ENCODE measurements around the gene SEC14L5.

DNA sequence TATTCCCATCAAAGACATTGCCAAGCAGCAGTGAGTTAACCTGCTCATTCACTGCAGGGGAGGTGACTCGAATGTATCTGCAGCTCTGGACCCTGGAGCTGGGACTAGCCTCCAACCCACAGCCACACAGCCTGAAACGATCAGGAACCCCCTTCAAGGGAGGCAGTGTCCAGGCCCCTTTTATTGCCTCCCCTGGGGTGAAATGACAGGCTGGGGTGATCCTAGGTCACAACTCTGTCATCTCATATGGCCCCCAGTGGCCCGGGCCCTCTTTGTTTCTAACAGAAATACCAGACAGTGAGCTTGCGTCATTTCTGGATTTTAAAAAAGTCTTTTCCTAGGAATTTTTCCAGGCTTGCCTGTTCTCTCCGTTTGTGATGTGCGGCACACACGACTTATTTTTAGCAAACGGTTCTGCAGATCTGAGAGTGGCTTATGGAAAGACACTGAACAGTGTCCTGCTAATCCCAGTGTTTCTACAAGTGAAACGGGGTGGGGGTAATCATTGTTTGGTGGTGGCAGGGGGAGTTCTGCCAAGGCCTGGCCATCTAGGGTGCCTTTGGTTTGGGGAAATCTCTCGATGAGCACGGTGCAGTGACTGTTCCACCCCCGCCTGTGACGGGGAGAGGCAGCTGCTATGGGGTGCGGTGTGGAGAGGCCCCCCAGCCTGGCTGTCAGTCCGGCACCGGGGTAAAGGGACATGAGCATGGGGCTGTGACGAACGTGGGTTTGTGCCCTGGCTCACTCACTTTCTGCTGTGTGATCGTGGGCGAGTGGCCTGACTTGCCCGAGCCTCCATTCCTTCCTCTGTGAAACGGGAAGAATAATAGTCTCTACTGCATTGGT is 48.4 kb downstream of the SEC14L5 start:
- no peak for TF ChIP-seq CTCF (IDR thresholded peaks at IDR 0.05)
- TF ChIP-seq POLR2A (IDR thresholded peaks at IDR 0.05) = no peak
- no peak for TF ChIP-seq EP300 (IDR thresholded peaks at IDR 0.05)

Measured in ovary (tissue), 3 donors.